GM12865 (cell line): ENCODE results near the gene TRAPPC6A.

ENCODE experiments used
- DNase-seq: peaks from one replicate; pipeline ENCODE4 v3.0.0; 2010; ENCODE audit warnings: low read depth
- H3K4me3 ChIP-seq: 2 replicates; pipeline ENCODE4 v1.5.1; 2011; ENCODE audit warnings: mild to moderate bottlenecking, low read depth, low read length, control low read depth
- CTCF ChIP-seq: IDR thresholded peaks from 2 replicates; pipeline ENCODE4 v1.5.1; 2011; ENCODE audit warnings: low read length, control low read depth, low read depth, inconsistent platforms; ENCODE audit not compliant: insufficient read depth; ENCODE audit errors: missing control alignments

TRAPPC6A gene

GRCh38 chr19:45159210-45159970 is 18.6 kb downstream of the TRAPPC6A start:
- no peak for DNase-seq
- no peak for TF ChIP-seq CTCF

DNA sequence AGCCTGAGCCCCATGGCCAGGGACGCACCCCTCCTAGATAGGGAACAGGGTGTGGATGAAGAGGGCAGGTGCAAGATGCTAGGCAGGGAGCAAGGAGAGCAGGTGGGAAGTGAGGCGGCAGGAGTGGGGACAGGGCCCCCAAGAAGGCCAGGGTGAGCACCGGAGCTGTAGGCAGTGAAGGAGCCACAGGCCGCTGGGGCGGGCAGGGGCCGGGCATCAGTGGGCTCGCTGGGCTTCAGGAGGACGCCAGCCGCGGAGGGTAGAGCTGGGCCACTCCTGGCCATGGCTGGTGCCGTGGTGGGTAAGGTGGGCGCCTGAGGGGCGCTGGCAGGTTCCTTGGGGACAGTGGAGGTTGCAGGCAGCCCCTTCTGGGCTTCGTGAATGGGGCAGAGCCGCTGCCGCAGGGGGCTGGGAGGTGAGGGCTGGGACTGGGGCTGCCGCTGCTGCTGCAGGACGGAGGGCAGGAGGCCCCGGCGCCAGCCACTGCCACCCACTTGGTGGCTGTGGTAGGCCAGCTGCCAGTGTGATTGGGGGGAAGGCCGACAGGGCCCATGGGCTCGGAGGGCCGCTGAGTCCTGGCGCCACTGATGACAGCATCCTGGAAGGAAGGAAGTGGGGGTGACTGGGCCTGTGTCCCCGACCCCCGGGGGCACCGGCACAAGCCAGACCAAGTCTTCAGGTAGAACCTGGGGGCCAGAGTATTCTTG is 19.4 kb downstream of the TRAPPC6A start:
- no peak for DNase-seq
- no peak overlapping the region for H3K4me3 ChIP-seq
- no peak for TF ChIP-seq CTCF

More at GRCh38 chr19:45159210-45159970, 18.6 kb downstream of the TRAPPC6A start:
- H3K4me3 ChIP-seq, result no peak overlapping the region

- H3K4me3 ChIP-seq, result no peak overlapping the region
- no peak for DNase-seq
- TF ChIP-seq CTCF, result no peak
Measured at GRCh38 chr19:45156751-45157150, 21.3 kb downstream of the TRAPPC6A start.

- no peak overlapping the region for H3K4me3 ChIP-seq
- no peak for TF ChIP-seq CTCF
- DNase-seq, result no peak
Measured at GRCh38 chr19:45156011-45156630, 21.9 kb downstream of the TRAPPC6A start.

GRCh38 chr19:45154064-45154827 is 23.8 kb downstream of the TRAPPC6A start:
- DNase-seq, result no peak
- no peak overlapping the region for H3K4me3 ChIP-seq
- TF ChIP-seq CTCF, result no peak

- H3K4me3 ChIP-seq, result no peak overlapping the region; the same call in 1 of the 2 replicates
- no peak for TF ChIP-seq CTCF
- peak; percentile 29 for DNase-seq
Measured at GRCh38 chr19:45153339-45154063, 24.5 kb downstream of the TRAPPC6A start.
